Transverse colon (tissue), 4 donors: ENCODE results near the gene NFATC2IP.

Source experiments
- CTCF ChIP-seq, 5 experiments: fragments of 200-600 bp in 3 of 5; fragments of 450-650 bp in 2 of 5; sonication (generic) in 3 of 5; IDR thresholded peaks; 1 replicate in 2 of 5; 2 replicates in 3 of 5; pipeline ENCODE4 v1.5.1; 2016 to 2017; ENCODE audit warnings: antibody characterized with exemption in 5 of 5, inconsistent platforms in 3 of 5, mild to moderate bottlenecking in 2 of 5, moderate library complexity in 1 of 5
- EP300 ChIP-seq: sonication (generic); formaldehyde crosslinking; IDR thresholded peaks from one replicate; pipeline ENCODE4 v1.6.1; 2017; ENCODE audit warnings: antibody characterized with exemption, low read depth
- POLR2A ChIP-seq: fragments of 450-650 bp; IDR thresholded peaks from one replicate; pipeline ENCODE4 v1.6.1; 2016; ENCODE audit warnings: antibody characterized with exemption, mild to moderate bottlenecking, moderate library complexity
- POLR2AphosphoS5 ChIP-seq, 3 donors: sonication (generic); formaldehyde crosslinking; IDR thresholded peaks; one replicate each; pipeline ENCODE4 v1.6.1; 2016; ENCODE audit warnings: antibody characterized with exemption in 3 of 3

- TF ChIP-seq CTCF (IDR thresholded peaks at IDR 0.05) (no peak), EP300 (no peak), POLR2AphosphoS5 (IDR thresholded peaks at IDR 0.05) (peak; percentile 82 to 88 (median 87)), POLR2A (peak; percentile 55)
Measured at GRCh38 chr16:28974437-28975157, 23.9 kb downstream of the NFATC2IP start, which contains the start of gene SPNS1.
